ENCODE results near the gene RANBP9.

The RANBP9 gene

DNA sequence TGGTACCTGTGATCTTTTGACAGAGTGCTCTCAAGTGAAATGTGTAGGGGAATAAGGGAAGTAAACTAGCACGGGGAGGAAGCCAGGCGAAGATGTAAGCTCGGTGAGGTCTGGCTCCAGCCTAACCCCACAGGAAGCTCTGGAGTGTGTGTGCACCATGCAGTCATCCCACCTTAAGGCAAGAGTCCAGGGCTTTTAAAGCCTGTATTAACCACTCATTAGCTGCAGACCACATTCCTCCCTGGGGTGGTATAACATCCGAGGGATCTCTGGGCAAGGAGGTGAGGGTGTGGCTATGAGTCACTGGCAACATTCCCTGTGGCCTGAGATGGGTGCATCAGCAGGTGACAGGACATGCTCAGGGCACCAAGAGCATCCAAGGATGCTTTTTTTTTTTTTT, 12.5 kb upstream of the RANBP9 start:
- H3K4me3 ChIP-seq (replicated peaks; ENCODE audit: low read depth, low read length), result no peak overlapping the region
- TF ChIP-seq, protein P1, sequence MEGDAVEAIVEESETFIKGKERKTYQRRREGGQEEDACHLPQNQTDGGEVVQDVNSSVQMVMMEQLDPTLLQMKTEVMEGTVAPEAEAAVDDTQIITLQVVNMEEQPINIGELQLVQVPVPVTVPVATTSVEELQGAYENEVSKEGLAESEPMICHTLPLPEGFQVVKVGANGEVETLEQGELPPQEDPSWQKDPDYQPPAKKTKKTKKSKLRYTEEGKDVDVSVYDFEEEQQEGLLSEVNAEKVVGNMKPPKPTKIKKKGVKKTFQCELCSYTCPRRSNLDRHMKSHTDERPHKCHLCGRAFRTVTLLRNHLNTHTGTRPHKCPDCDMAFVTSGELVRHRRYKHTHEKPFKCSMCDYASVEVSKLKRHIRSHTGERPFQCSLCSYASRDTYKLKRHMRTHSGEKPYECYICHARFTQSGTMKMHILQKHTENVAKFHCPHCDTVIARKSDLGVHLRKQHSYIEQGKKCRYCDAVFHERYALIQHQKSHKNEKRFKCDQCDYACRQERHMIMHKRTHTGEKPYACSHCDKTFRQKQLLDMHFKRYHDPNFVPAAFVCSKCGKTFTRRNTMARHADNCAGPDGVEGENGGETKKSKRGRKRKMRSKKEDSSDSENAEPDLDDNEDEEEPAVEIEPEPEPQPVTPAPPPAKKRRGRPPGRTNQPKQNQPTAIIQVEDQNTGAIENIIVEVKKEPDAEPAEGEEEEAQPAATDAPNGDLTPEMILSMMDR (IDR thresholded peaks at IDR 0.05; ENCODE audit: low read length, missing control alignments), result no peak
- DNase-seq (ENCODE audit: low read depth), result no peak

DNA sequence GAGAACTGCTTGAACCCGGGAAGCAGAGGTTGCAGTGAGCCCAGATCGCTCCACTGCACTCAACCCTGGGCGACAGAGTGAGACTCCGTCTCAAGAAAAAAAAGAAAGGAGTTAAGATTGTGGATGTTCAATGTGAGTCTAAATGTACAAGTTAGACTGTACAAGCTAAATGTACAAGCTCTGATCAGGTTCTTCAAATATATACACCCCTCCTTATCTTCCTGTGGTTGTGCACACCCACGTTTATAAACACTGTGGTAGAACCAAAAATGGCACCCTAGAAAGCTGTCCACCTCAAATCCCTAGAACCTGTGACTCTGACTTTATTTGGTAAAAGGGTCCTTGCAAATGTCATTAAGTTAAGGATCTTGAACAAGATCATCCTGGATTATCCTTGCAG, 11.2 kb upstream of the RANBP9 start:
- TF ChIP-seq, protein P1 (IDR thresholded peaks at IDR 0.05; ENCODE audit: low read length, missing control alignments), result no peak
- DNase-seq (ENCODE audit: low read depth), result no peak
- H3K4me3 ChIP-seq (replicated peaks; ENCODE audit: low read depth, low read length), result no peak overlapping the region

DNA sequence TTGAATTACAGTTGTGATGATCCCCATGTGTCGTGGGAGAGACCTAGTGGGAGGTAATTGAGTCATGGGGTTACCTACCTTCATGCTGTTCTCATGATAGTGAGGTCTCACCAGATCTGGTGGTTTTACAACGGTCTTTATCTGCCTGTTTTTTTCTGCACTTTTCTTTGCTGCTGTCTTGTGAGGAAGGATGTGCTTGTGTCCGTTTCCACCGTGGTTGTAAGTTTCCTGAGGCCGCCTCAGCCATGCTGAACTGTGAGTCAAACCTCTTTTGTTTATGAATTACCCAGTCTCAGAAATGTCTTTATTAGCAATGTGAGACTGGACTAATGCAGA, 6.5 kb upstream of the RANBP9 start:
- DNase-seq (ENCODE audit: low read depth), result no peak
- TF ChIP-seq, protein P1 (IDR thresholded peaks at IDR 0.05; ENCODE audit: low read length, missing control alignments), result no peak
- no peak overlapping the region for H3K4me3 ChIP-seq (replicated peaks; ENCODE audit: low read depth, low read length)

DNA sequence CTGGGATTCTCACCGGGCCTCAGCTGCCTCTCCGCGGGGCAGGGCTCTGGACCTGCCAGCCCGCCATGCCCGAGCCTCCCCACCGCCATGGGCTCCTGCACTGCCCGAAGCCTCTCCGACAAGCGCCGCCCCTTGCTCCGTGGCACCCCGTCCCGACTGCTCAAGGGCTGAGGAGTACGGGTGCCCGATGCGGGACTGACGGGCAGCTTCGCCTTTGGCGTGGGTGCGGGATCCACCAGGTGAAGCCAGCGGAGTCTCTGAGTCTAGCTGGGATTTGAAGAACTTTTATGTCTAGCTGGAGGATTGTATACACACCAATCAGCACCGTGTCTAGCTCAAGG, 5.3 kb upstream of the RANBP9 start:
- no peak overlapping the region for H3K4me3 ChIP-seq (replicated peaks; ENCODE audit: low read depth, low read length)
- no peak for DNase-seq (ENCODE audit: low read depth)
- TF ChIP-seq, protein P1 (IDR thresholded peaks at IDR 0.05; ENCODE audit: low read length, missing control alignments), result no peak

DNA sequence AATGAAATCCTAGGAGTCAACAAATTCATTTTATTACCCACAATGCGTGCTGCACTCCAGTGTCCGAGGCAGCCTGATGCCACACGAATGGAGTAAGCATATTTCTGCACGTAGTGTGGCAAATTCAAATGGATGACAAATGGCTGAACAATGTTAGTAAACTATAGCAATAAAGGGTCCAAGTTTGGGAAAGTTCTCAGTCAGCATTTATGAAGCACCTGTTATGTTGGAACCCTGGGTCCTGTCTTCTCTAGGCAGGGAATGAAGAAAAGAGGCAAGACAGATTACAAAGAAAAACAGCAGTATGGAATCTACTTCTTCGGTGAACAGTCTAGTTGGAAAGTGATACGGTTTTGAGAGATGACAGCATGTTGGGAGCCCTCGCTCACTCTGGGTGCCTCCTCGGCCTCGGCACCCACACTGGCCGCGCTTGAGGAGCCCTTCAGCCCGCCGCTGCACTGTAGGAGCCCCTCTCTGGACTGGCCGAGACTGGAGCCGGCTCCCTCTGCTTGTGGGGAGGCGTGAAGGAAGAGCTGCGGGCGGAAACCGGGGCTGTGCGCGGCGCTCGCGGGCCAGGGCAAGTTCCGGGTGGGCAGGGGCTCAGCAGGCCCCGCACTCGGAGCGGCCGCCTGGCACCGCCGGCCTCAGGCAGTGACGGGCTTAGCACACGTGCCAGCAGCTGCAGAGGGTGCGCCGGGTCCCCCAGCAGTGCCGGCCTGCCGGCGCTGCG, 4.8 kb upstream of the RANBP9 start:
- no peak overlapping the region for H3K4me3 ChIP-seq (replicated peaks; ENCODE audit: low read depth, low read length)
- TF ChIP-seq, protein P1 (IDR thresholded peaks at IDR 0.05; ENCODE audit: low read length, missing control alignments), result no peak
- DNase-seq (ENCODE audit: low read depth), result no peak

DNA sequence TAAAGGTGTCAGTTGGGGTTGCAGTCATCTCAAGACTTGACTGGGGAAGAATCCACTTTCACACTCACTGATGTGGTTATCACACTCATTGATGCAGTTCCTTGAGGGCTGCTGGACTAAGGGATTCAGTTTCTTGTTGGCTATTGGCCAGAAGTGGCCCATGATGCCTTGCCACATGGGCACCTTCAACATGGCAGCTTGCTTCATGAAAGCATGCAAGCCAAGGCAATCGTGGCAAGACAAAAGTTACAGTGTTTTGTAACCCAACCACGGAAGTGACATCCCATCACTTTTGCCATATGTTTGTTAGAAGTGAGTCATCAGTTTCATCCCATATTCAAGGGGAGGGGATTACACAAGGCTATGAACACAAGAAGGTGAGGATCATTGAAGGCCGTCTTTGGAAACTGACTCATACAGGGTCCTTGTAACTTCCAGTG, 3.8 kb upstream of the RANBP9 start:
- TF ChIP-seq, protein P1 (IDR thresholded peaks at IDR 0.05; ENCODE audit: low read length, missing control alignments), result no peak

DNA sequence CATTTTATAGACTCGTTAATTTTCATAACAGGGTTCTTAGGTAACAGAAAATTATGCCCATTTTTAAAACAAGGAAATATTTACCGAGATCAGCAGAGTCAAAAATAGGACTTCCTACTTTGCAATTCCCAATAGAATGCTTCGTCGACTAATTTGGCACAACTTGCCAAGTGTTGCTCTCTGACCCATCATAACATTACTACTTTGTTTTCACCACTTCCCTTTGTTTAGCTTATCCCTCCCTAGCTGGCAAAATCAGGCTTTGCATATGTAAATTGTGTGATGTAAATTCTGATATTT, 914 bp upstream of the RANBP9 start:
- TF ChIP-seq, protein P1 (IDR thresholded peaks at IDR 0.05; ENCODE audit: low read length, missing control alignments), result no peak
- peak; percentile 51 for DNase-seq (ENCODE audit: low read depth)
- peak overlapping the region; percentile 80 for H3K4me3 ChIP-seq (replicated peaks; ENCODE audit: low read depth, low read length)

More for the DNA sequence above, 3.8 kb upstream of the RANBP9 start:
- no peak overlapping the region for H3K4me3 ChIP-seq (replicated peaks; ENCODE audit: low read depth, low read length)
- peak; percentile 26 for DNase-seq (ENCODE audit: low read depth)
